HCT116 (cell line): ENCODE results near the gene DCK. TPM values are rescaled to one million over a fixed set of nuclear protein-coding genes. Genes with fewer than 3 reads are reported as not detected.

Experiments
- ATAC-seq: fragments of 200-7000 bp; cut with Tn5 transposase; 2 replicates; pipeline ENCODE4 v1.9.1; 2020; ENCODE audit warnings: mild to moderate bottlenecking, moderate library complexity
- BruUV-seq: library from RNA; stranded (reverse); fragments of 400-500 nt; replicated peaks from 2 replicates; lab custom pipeline; 2021; lab: Mats Ljungman, UMichigan
- CTCF ChIA-PET: fragments of 300-600 bp; sonication (Branson Sonifier 250); formaldehyde crosslinking; loops from one replicate; lab custom pipeline; 2021; ENCODE audit warnings: antibody characterized with exemption; lab: Charles Lee
- POLR2A ChIA-PET: fragments of 300-600, 350-600 bp; sonication (Branson Sonifier 250); formaldehyde crosslinking; loops from one replicate; lab custom pipeline; 2021; ENCODE audit warnings: antibody characterized with exemption; lab: Charles Lee
- RAD21 ChIA-PET, 2 experiments: fragments of 300-600 bp; sonication (Branson Sonifier 250); formaldehyde crosslinking; loops; one replicate each; lab custom pipeline; 2023; ENCODE audit warnings: low total read pairs in 2 of 2; ENCODE audit not compliant: uncharacterized antibody in 2 of 2, unreplicated experiment in 2 of 2, low non-redundant PET in 1 of 2; lab: Charles Lee
- DNase-seq: peaks from one replicate; pipeline ENCODE4 v3.0.0-alpha.2; 2010; ENCODE audit warnings: low read depth, low spot score
- H2AFZ ChIP-seq: fragments of 200-600 bp; shearing (Covaris generic), sonication (generic); 2 replicates; pipeline ENCODE4 v1.6.1; 2017; ENCODE audit warnings: low read depth, mixed run types, mixed read lengths, antibody characterized with exemption, low read length; ENCODE audit not compliant: poor library complexity, severe bottlenecking
- H3K27ac ChIP-seq: 2 replicates; pipeline ENCODE4 v1.5.1; 2012; ENCODE audit warnings: low read depth, low read length
- H3K27me3 ChIP-seq: fragments of 200-600 bp; sonication (generic); 2 replicates; pipeline ENCODE4 v1.6.1; 2016; ENCODE audit warnings: mixed run types, low read length, mixed read lengths; ENCODE audit not compliant: insufficient read depth
- H3K36me3 ChIP-seq, 2 experiments: fragments of 200-500 bp in 1 of 2; fragments of 200-600 bp in 1 of 2; sonication (Bioruptor generic) in 1 of 2; sonication (generic) in 1 of 2; 2 replicates each; pipeline versions ENCODE4 v1.5.1 to v1.6.1; 2014 to 2016; ENCODE audit warnings: low read length in 2 of 2, inconsistent platforms in 1 of 2, mixed read lengths in 1 of 2, mixed run types in 1 of 2; ENCODE audit not compliant: insufficient read depth in 2 of 2, control insufficient read depth in 1 of 2
- H3K4me1 ChIP-seq, 2 experiments: fragments of 200-600 bp in 1 of 2; sonication (generic) in 1 of 2; 2 replicates each; pipeline versions ENCODE4 v1.5.1 to v1.6.1; 2012 to 2017; ENCODE audit warnings: low read length in 2 of 2, inconsistent platforms in 1 of 2, mild to moderate bottlenecking in 1 of 2, mixed read lengths in 1 of 2, mixed run types in 1 of 2, moderate library complexity in 1 of 2; ENCODE audit not compliant: insufficient read depth in 2 of 2, control insufficient read depth in 1 of 2
- H3K4me2 ChIP-seq: fragments of 200-600 bp; sonication (generic); 2 replicates; pipeline ENCODE4 v1.6.1; 2017; ENCODE audit warnings: mixed run types, low read length, mixed read lengths
- H3K4me3 ChIP-seq, 2 experiments: fragments of 200-600 bp in 1 of 2; sonication (generic) in 1 of 2; replicated peaks in 1 of 2; 2 replicates each; pipeline ENCODE4 v1.5.1; 2011 to 2016; ENCODE audit warnings: low read length in 2 of 2, control low read depth in 1 of 2, low read depth in 1 of 2, mild to moderate bottlenecking in 1 of 2, mixed read lengths in 1 of 2, mixed run types in 1 of 2
- H3K79me2 ChIP-seq: fragments of 200-600 bp; sonication (generic); 2 replicates; pipeline ENCODE4 v1.6.1; 2017; ENCODE audit warnings: mild to moderate bottlenecking, mixed run types, low read length, moderate library complexity, mixed read lengths; ENCODE audit not compliant: insufficient read depth
- H3K9ac ChIP-seq: fragments of 200-600 bp; sonication (generic); 2 replicates; pipeline ENCODE4 v1.6.1; 2016; ENCODE audit warnings: low read length, mixed read lengths
- H3K9me2 ChIP-seq: fragments of 200-600 bp; sonication (generic), shearing (Covaris generic); 2 replicates; pipeline ENCODE4 v1.6.1; 2017; ENCODE audit warnings: mixed run types, mild to moderate bottlenecking, moderate library complexity; ENCODE audit not compliant: insufficient read depth
- H3K9me3 ChIP-seq, 2 experiments: fragments of 200-500 bp in 1 of 2; fragments of 200-600 bp in 1 of 2; sonication (Bioruptor generic) in 1 of 2; sonication (generic) in 1 of 2; 2 replicates each; pipeline ENCODE4 v1.6.1; 2014 to 2017; ENCODE audit warnings: low read length in 2 of 2, mixed read lengths in 2 of 2, inconsistent platforms in 1 of 2, low read depth in 1 of 2, mild to moderate bottlenecking in 1 of 2, mixed run types in 1 of 2, moderate library complexity in 1 of 2; ENCODE audit not compliant: control insufficient read depth in 1 of 2, insufficient read depth in 1 of 2
- H4K20me1 ChIP-seq: fragments of 200-600 bp; sonication (generic), shearing (Covaris generic); 2 replicates; pipeline ENCODE4 v1.6.1; 2017; ENCODE audit warnings: mixed run types, mild to moderate bottlenecking, moderate library complexity; ENCODE audit not compliant: insufficient read depth
- EZH2 ChIP-seq: fragments of 200-600 bp; sonication (generic); IDR thresholded peaks from 2 replicates; pipeline ENCODE4 v1.6.1; 2017; ENCODE audit warnings: antibody characterized with exemption, mixed run types
- POLR2AphosphoS5 ChIP-seq: IDR thresholded peaks from 2 replicates; pipeline ENCODE4 v1.6.1; 2011; ENCODE audit warnings: mild to moderate bottlenecking, low read depth, low read length, moderate library complexity
- RAD21 ChIP-seq: IDR thresholded peaks from 2 replicates; pipeline ENCODE4 v1.6.1; 2012; ENCODE audit warnings: low read depth, mild to moderate bottlenecking
- SIN3A ChIP-seq: IDR thresholded peaks from 2 replicates; pipeline ENCODE4 v1.6.1; 2012; ENCODE audit warnings: low read depth
- SP1 ChIP-seq: IDR thresholded peaks from 2 replicates; pipeline ENCODE4 v1.6.1; 2012; ENCODE audit warnings: low read depth
- ZFX ChIP-seq: fragments of 450-650 bp; IDR thresholded peaks from 2 replicates; pipeline ENCODE4 v1.6.1; 2017
- intact Hi-C: fragments of 100-400 bp; cut with micrococcal nuclease; formaldehyde crosslinking; loops from 2 replicates; pipeline ENCODE4 v1.10.0; 2022
- total RNA-seq: library from RNA; stranded (reverse); gene quantifications from one replicate; pipeline ENCODE4 v1.2.1, GENCODE V29; 2021; ENCODE audit not compliant: unreplicated experiment
- TF ChIP-seq, protein P1 (sequence below): IDR thresholded peaks from 2 replicates; pipeline ENCODE4 v1.6.1; 2011; ENCODE audit warnings: mild to moderate bottlenecking, low read length, moderate library complexity; ENCODE audit not compliant: insufficient replicate concordance; ENCODE audit errors: extremely low read depth
- TF ChIP-seq, protein P2 (sequence below): IDR thresholded peaks from 2 replicates; pipeline ENCODE4 v1.6.1; 2012; ENCODE audit warnings: low read depth
- TF ChIP-seq, protein P3 (sequence below): IDR thresholded peaks from 2 replicates; pipeline ENCODE4 v1.6.1; 2012
- TF ChIP-seq, protein P4 (sequence below), 3 experiments: fragments of 200-600 bp in 1 of 3; sonication (generic) in 1 of 3; IDR thresholded peaks in 2 of 3; conservative IDR thresholded peaks in 1 of 3; 2 replicates each; pipeline ENCODE4 v1.5.1; 2012 to 2017; ENCODE audit warnings: low read depth in 2 of 3, low read length in 2 of 3, antibody characterized with exemption in 1 of 3, borderline replicate concordance in 1 of 3, control low read depth in 1 of 3, mild to moderate bottlenecking in 1 of 3, mixed read lengths in 1 of 3, mixed run types in 1 of 3, moderate library complexity in 1 of 3; ENCODE audit not compliant: insufficient read depth in 1 of 3

The DCK gene
- total RNA-seq, 1 experiment from 2014 or later, result 23.0 TPM

DNA sequence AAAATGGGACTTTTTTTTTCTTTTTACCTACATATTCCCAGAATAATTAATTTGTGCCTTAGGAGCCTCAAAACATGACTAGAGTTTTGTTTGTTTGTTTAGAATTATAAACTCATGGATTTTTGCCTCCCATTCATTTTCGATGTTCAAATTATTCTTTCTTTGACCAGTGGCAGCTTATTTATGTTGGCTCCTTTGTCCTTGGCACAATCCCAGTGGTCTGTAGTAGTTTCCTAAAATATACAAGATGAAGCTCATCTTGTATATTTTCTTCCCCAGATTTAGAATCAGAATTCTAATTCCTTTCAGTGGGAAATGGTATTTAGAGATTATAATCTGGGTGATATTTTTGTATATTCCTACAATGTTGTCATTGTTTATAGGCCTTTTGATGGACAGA, 27.2 kb downstream of the DCK start:
- Histone ChIP-seq H3K4me3 (no peak overlapping the region), H3K27me3 (no peaks in the 10 kb centered on the region), H3K9me3 (no peaks in the 10 kb centered on the region), H3K36me3 (no peaks in the 10 kb centered on the region), H3K4me1 (peaks cover 3 to 6% of the 10 kb centered on the region in 2 experiments), H3K27ac (no peak overlapping the region), H4K20me1 (no peaks in the 10 kb centered on the region), H2AFZ (no peak overlapping the region), H3K9me2 (no peaks in the 10 kb centered on the region), H3K4me2 (no peak overlapping the region), H3K9ac (no peak overlapping the region), H3K79me2 (peaks cover 6% of the 10 kb centered on the region)
- TF ChIP-seq, protein P1, sequence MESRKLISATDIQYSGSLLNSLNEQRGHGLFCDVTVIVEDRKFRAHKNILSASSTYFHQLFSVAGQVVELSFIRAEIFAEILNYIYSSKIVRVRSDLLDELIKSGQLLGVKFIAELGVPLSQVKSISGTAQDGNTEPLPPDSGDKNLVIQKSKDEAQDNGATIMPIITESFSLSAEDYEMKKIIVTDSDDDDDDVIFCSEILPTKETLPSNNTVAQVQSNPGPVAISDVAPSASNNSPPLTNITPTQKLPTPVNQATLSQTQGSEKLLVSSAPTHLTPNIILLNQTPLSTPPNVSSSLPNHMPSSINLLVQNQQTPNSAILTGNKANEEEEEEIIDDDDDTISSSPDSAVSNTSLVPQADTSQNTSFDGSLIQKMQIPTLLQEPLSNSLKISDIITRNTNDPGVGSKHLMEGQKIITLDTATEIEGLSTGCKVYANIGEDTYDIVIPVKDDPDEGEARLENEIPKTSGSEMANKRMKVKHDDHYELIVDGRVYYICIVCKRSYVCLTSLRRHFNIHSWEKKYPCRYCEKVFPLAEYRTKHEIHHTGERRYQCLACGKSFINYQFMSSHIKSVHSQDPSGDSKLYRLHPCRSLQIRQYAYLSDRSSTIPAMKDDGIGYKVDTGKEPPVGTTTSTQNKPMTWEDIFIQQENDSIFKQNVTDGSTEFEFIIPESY, result no peak
- TF ChIP-seq, protein P2, sequence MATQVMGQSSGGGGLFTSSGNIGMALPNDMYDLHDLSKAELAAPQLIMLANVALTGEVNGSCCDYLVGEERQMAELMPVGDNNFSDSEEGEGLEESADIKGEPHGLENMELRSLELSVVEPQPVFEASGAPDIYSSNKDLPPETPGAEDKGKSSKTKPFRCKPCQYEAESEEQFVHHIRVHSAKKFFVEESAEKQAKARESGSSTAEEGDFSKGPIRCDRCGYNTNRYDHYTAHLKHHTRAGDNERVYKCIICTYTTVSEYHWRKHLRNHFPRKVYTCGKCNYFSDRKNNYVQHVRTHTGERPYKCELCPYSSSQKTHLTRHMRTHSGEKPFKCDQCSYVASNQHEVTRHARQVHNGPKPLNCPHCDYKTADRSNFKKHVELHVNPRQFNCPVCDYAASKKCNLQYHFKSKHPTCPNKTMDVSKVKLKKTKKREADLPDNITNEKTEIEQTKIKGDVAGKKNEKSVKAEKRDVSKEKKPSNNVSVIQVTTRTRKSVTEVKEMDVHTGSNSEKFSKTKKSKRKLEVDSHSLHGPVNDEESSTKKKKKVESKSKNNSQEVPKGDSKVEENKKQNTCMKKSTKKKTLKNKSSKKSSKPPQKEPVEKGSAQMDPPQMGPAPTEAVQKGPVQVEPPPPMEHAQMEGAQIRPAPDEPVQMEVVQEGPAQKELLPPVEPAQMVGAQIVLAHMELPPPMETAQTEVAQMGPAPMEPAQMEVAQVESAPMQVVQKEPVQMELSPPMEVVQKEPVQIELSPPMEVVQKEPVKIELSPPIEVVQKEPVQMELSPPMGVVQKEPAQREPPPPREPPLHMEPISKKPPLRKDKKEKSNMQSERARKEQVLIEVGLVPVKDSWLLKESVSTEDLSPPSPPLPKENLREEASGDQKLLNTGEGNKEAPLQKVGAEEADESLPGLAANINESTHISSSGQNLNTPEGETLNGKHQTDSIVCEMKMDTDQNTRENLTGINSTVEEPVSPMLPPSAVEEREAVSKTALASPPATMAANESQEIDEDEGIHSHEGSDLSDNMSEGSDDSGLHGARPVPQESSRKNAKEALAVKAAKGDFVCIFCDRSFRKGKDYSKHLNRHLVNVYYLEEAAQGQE, result no peak
- TF ChIP-seq, protein P3, sequence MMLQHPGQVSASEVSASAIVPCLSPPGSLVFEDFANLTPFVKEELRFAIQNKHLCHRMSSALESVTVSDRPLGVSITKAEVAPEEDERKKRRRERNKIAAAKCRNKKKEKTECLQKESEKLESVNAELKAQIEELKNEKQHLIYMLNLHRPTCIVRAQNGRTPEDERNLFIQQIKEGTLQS, result no peak
- no peak for TF ChIP-seq ZFX
- no peak for TF ChIP-seq SP1
- TF ChIP-seq SIN3A, result no peak
- TF ChIP-seq, protein P4, sequence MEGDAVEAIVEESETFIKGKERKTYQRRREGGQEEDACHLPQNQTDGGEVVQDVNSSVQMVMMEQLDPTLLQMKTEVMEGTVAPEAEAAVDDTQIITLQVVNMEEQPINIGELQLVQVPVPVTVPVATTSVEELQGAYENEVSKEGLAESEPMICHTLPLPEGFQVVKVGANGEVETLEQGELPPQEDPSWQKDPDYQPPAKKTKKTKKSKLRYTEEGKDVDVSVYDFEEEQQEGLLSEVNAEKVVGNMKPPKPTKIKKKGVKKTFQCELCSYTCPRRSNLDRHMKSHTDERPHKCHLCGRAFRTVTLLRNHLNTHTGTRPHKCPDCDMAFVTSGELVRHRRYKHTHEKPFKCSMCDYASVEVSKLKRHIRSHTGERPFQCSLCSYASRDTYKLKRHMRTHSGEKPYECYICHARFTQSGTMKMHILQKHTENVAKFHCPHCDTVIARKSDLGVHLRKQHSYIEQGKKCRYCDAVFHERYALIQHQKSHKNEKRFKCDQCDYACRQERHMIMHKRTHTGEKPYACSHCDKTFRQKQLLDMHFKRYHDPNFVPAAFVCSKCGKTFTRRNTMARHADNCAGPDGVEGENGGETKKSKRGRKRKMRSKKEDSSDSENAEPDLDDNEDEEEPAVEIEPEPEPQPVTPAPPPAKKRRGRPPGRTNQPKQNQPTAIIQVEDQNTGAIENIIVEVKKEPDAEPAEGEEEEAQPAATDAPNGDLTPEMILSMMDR (IDR thresholded peaks at IDR 0.05 in 2 of 3, conservative IDR thresholded peaks at IDR 0.05 in 1 of 3; ENCODE audit: borderline replicate concordance in 1 of 3, insufficient read depth in 1 of 3, low read depth in 2 of 3, low read length in 2 of 3), result no peak
- no peak for TF ChIP-seq EZH2
- TF ChIP-seq POLR2AphosphoS5, result no peak
- no peak for TF ChIP-seq RAD21
- RAD21 ChIA-PET, result no interaction called here
- no peak for DNase-seq
- CTCF ChIA-PET, result interaction anchor here (1.0 kb wide), 1 partner anchor 11 kb away, joined by 6 read pairs; no protein-coding TSS in a partner anchor
- ATAC-seq, result no peak
- POLR2A ChIA-PET, result no interaction called here
- no TSS peak for BruUV-seq
- intact Hi-C loops, result no loop called here
